Karpas-422 (cell line): ENCODE results near the gene SLC16A1. TPM values are rescaled to one million over a fixed set of nuclear protein-coding genes. Genes with fewer than 3 reads are reported as not detected.

Experiments
- DNase-seq: peaks from one replicate; pipeline ENCODE4 v3.0.0-alpha.2; 2015
- H2AFZ ChIP-seq: fragments of 200-600 bp; sonication (generic); 2 replicates; pipeline ENCODE4 v1.6.1; 2014; ENCODE audit warnings: antibody characterized with exemption, low read length, mixed read lengths
- H3K27ac ChIP-seq: fragments of 200-600 bp; sonication (generic); 2 replicates; pipeline ENCODE4 v1.5.1; 2014; ENCODE audit warnings: mild to moderate bottlenecking, low read length, moderate library complexity
- H3K27me3 ChIP-seq: fragments of 200-600 bp; sonication (generic); 2 replicates; pipeline ENCODE4 v1.6.1; 2014; ENCODE audit warnings: low read length, mixed read lengths
- H3K36me3 ChIP-seq: fragments of 200-600 bp; sonication (generic); 2 replicates; pipeline ENCODE4 v1.6.1; 2014; ENCODE audit warnings: low read length, mixed read lengths; ENCODE audit not compliant: insufficient read depth
- H3K4me1 ChIP-seq: fragments of 200-600 bp; sonication (generic); 2 replicates; pipeline ENCODE4 v1.6.1; 2014; ENCODE audit warnings: mild to moderate bottlenecking, low read length, mixed read lengths
- H3K4me2 ChIP-seq: fragments of 200-600 bp; sonication (generic); 2 replicates; pipeline ENCODE4 v1.6.1; 2014; ENCODE audit warnings: low read length, low read depth, mild to moderate bottlenecking; ENCODE audit not compliant: poor library complexity, severe bottlenecking
- H3K4me3 ChIP-seq: fragments of 200-600 bp; sonication (generic); 2 replicates; pipeline ENCODE4 v1.5.1; 2014; ENCODE audit warnings: mild to moderate bottlenecking, antibody characterized with exemption, low read length, mixed read lengths
- H3K79me2 ChIP-seq: fragments of 200-600 bp; sonication (generic); 2 replicates; pipeline ENCODE4 v1.6.1; 2014; ENCODE audit warnings: mild to moderate bottlenecking, low read length, mixed read lengths
- H3K9ac ChIP-seq: fragments of 200-600 bp; sonication (generic); 2 replicates; pipeline ENCODE4 v1.6.0; 2014; ENCODE audit warnings: low read length
- H3K9me2 ChIP-seq: fragments of 200-600 bp; sonication (generic), shearing (Covaris generic); replicated peaks from 2 replicates; pipeline ENCODE4 v1.6.0; 2014; ENCODE audit warnings: mild to moderate bottlenecking, low read length, moderate library complexity; ENCODE audit not compliant: insufficient read depth
- H3K9me3 ChIP-seq: fragments of 300-700, 200-600 bp; sonication (generic); 2 replicates; pipeline ENCODE4 v1.6.1; 2014; ENCODE audit warnings: low read length, mixed read lengths
- H4K20me1 ChIP-seq: fragments of 200-600 bp; sonication (generic); 2 replicates; pipeline ENCODE4 v1.6.1; 2014; ENCODE audit warnings: mild to moderate bottlenecking, antibody characterized with exemption, low read length, low read depth; ENCODE audit not compliant: insufficient read depth
- total RNA-seq: library from RNA; depleted of rRNA; stranded (reverse); fragments of >200 nt; shearing (Covaris generic); gene quantifications from 2 replicates; pipeline ENCODE4 v1.2.3, GENCODE V29; 2014; ENCODE audit warnings: low replicate concordance

Gene SLC16A1
- total RNA-seq, 1 experiment from 2014 or later = 186 TPM

DNA sequence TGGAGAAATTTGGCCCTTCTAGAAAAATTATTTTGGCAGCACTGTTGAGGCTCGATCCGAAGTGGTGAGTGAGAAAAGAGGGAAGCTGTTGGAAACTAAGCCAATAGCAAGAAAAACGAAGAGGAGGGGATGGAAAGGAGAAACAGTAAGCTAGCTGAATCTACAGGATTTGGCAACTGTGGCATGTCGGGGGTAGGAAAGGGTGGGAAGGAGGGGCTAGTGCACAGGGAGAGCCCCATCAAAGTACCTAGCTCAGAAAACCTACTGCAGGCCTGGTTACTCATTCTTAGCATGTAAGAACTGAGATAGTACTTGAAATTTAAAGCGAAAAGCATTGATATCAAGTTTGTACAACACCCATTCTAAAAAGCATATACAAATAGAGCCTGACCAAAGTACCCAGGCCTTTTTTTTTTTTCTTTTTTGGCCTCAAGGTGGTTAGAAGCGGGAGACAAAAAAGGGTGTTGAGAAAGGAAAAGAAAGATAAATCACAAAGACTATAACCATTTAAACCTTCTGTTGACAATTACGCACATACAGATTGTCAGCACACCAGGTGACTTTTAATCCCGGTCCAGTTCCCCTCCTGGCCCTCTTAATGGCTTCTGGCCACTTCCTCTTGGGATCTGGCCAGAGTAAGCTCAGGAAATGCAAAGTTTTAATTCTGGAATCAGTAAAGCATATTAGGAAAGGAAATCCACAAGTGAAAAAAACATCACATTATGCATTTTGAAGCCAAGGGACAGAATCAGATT lies 50.4 kb downstream of the SLC16A1 start:
- no peak overlapping the region for H3K27ac ChIP-seq
- H3K36me3 ChIP-seq = peaks cover 14% of the 10 kb centered on the region; the same call in 1 of the 2 replicates
- no peaks in the 10 kb centered on the region for H3K27me3 ChIP-seq
- no peaks in the 10 kb centered on the region for H3K4me1 ChIP-seq
- no peak overlapping the region for H3K4me3 ChIP-seq
- no peak overlapping the region for H3K4me2 ChIP-seq
- H3K9me3 ChIP-seq = no peaks in the 10 kb centered on the region
- H3K9me2 ChIP-seq = no peaks in the 10 kb centered on the region
- peaks cover 9% of the 10 kb centered on the region for H3K79me2 ChIP-seq
- no peaks in the 10 kb centered on the region for H4K20me1 ChIP-seq
- DNase-seq = no peak
- H2AFZ ChIP-seq = no peak overlapping the region
- no peak overlapping the region for H3K9ac ChIP-seq

DNA sequence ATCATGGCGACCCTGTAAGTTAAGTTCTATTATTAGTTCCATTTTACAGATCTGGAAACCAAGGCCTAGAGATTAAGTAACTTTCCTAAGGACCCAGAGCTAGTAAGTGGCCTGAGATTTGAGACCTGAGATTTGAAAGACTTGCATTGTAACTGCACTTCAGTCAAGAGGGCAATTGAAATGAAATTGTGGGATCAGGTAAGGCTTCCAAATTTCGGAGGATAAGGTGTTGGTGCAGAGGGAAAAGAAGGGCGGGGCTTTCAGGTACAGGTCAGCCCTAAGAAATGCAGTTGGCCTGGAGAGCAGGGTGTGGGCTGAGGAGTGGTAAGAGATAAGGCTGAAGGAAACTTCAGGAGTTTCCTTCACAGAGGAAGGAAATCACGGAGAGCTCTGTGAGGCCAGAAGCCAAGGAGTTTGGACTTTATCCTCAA lies 51.1 kb downstream of the SLC16A1 start:
- H3K4me3 ChIP-seq = no peak overlapping the region
- no peak overlapping the region for H3K27ac ChIP-seq
- no peaks in the 10 kb centered on the region for H3K9me2 ChIP-seq
- H3K4me2 ChIP-seq = no peak overlapping the region
- 0 out of 2 replicates have a peak, but pooled peaks cover 3% of the 10 kb centered on the region for H3K79me2 ChIP-seq
- H2AFZ ChIP-seq = no peak overlapping the region
- no peak overlapping the region for H3K9ac ChIP-seq
- H3K4me1 ChIP-seq = no peaks in the 10 kb centered on the region
- H3K27me3 ChIP-seq = no peaks in the 10 kb centered on the region
- H3K9me3 ChIP-seq = no peaks in the 10 kb centered on the region
- H3K36me3 ChIP-seq = peaks cover 13% of the 10 kb centered on the region; the same call in 1 of the 2 replicates
- no peak for DNase-seq
- H4K20me1 ChIP-seq = no peaks in the 10 kb centered on the region

DNA sequence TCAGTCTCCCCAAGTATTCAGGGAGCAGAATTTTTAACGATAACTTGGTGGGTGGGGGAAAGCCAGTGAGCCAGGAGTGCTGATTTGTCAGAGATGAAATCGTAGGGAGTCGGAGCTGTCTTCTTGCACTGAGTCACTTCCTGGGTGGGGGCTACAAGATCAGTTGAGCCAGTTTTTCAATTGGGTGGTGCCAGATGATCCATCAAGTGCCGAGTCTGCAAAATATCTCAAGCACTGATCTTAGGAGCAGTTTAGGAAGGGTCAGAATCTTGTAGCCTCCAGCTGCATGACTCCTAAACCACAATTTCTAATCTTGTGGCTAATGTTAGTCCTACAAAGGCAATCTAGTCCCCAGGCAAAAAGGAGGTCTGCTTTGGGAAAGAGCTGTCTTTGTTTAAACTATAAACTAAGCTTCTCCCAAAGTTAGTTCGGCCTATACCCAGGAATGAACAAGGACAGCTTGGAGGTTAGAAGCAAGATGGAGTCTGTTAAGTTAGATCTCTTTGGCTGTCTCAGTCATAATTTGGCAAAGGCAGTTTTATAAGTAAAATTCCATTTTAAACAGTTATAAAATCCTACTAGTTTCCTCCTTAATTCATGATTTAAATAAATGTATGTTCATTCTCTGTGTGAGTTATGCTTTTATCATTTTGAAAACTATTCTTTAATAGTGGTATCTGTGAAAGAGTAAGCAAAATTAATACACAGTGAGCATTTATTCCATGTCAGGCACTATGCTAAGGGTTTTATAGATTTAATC lies 51.7 kb downstream of the SLC16A1 start:
- Histone ChIP-seq H3K9me3 (no peaks in the 10 kb centered on the region), H3K79me2 (0 out of 2 replicates have a peak, but pooled peaks cover 3% of the 10 kb centered on the region), H3K27ac (no peak overlapping the region), H3K27me3 (no peaks in the 10 kb centered on the region), H3K4me1 (no peaks in the 10 kb centered on the region), H3K4me2 (no peak overlapping the region), H3K4me3 (no peak overlapping the region), H3K36me3 (peaks cover 10% of the 10 kb centered on the region; the same call in 1 of the 2 replicates), H3K9me2 (no peaks in the 10 kb centered on the region), H3K9ac (no peak overlapping the region), H2AFZ (no peak overlapping the region), H4K20me1 (no peaks in the 10 kb centered on the region)
- DNase-seq = no peak

DNA sequence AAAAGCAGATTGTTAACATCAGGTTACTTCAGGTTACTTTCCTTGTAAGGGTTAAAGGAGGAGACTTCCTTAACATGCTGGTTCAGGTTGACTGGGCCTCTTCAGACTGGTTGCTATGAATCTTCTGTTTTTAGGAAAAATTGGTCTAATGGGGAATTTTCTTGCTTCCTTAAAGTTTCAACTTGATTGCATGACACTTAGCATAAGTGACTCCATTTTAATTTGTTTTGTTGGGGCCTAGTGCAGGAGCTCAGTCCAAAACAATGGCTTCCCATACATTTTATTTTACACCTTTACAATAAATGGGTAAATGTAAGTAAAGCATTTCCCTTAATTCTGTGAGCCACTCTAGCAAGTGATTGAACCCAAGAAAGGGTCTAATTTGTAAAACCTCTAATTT lies 53.8 kb downstream of the SLC16A1 start:
- no peaks in the 10 kb centered on the region for H3K9me3 ChIP-seq
- no peaks in the 10 kb centered on the region for H3K4me1 ChIP-seq
- H4K20me1 ChIP-seq = no peaks in the 10 kb centered on the region
- peaks cover 6% of the 10 kb centered on the region; the same call in 1 of the 2 replicates for H3K36me3 ChIP-seq
- H3K27me3 ChIP-seq = no peaks in the 10 kb centered on the region
- DNase-seq = no peak
- no peak overlapping the region for H2AFZ ChIP-seq
- H3K9ac ChIP-seq = no peak overlapping the region
- H3K9me2 ChIP-seq = no peaks in the 10 kb centered on the region
- no peaks in the 10 kb centered on the region for H3K79me2 ChIP-seq
- no peak overlapping the region for H3K4me2 ChIP-seq
- H3K4me3 ChIP-seq = no peak overlapping the region
- H3K27ac ChIP-seq = no peak overlapping the region

DNA sequence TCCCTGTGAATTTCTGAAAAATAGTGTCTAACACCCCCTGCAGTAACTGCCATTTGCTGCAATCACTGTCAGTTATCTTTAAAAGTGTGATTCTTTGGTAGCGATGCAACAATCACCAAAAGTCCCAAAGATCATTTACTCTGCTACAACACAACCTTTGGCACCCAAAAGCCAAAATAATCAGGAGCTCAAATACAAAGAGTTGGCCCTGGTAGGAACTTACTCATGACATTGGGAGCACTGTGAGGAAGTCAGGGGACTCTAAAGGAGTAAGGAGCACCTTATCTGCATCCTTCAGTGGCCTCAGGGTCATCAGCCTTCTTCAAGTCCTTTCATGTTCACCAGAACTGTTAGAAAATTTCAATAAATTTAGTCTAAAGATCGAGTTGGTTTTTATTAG lies 54.6 kb downstream of the SLC16A1 start:
- Histone ChIP-seq H2AFZ (no peak overlapping the region), H3K36me3 (peaks cover 6% of the 10 kb centered on the region; the same call in 1 of the 2 replicates), H3K79me2 (no peaks in the 10 kb centered on the region), H3K4me1 (no peaks in the 10 kb centered on the region), H3K9me3 (no peaks in the 10 kb centered on the region), H3K4me3 (no peak overlapping the region), H3K4me2 (no peak overlapping the region), H3K27me3 (no peaks in the 10 kb centered on the region), H3K27ac (no peak overlapping the region), H3K9me2 (no peaks in the 10 kb centered on the region), H3K9ac (no peak overlapping the region), H4K20me1 (no peaks in the 10 kb centered on the region)
- DNase-seq = no peak

DNA sequence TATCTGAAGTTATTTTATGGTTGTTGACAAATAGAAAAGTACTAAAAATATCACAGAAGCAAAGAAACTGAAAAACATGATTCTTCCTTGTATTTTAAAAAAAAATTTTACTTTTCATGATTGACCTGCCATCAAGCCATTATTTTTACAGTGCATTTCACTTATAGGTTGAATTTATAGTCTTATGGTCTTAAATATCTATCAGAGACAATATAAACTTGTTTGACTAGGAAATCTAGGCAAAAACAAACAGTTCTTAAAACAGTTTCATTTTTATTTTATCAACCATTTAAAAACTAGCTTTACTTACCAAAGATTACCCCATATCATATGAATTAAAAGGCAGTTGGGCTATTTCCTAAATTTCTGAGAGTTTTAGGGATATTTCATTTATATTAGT lies 59.2 kb downstream of the SLC16A1 start:
- no peak overlapping the region for H3K4me2 ChIP-seq
- no peaks in the 10 kb centered on the region for H3K27me3 ChIP-seq
- no peak for DNase-seq
- no peaks in the 10 kb centered on the region for H4K20me1 ChIP-seq
- H3K4me1 ChIP-seq = no peaks in the 10 kb centered on the region
- H2AFZ ChIP-seq = no peak overlapping the region
- no peak overlapping the region for H3K9ac ChIP-seq
- no peaks in the 10 kb centered on the region; the same call in 1 of the 2 replicates for H3K36me3 ChIP-seq
- no peaks in the 10 kb centered on the region for H3K79me2 ChIP-seq
- H3K9me3 ChIP-seq = no peaks in the 10 kb centered on the region
- no peak overlapping the region for H3K27ac ChIP-seq
- H3K9me2 ChIP-seq = no peaks in the 10 kb centered on the region
- no peak overlapping the region for H3K4me3 ChIP-seq

GRCh38 chr1:112894561-112895011 lies 61.4 kb downstream of the SLC16A1 start:
- no peak for DNase-seq

GRCh38 chr1:112894010-112894292 lies 62.0 kb downstream of the SLC16A1 start:
- H3K27ac ChIP-seq = no peak overlapping the region
- no peaks in the 10 kb centered on the region for H3K9me2 ChIP-seq
- H3K27me3 ChIP-seq = no peaks in the 10 kb centered on the region
- no peaks in the 10 kb centered on the region for H3K9me3 ChIP-seq
- no peak overlapping the region for H3K9ac ChIP-seq
- no peaks in the 10 kb centered on the region; the same call in 1 of the 2 replicates for H3K36me3 ChIP-seq
- H3K4me1 ChIP-seq = no peaks in the 10 kb centered on the region
- H3K4me3 ChIP-seq = no peak overlapping the region
- no peaks in the 10 kb centered on the region for H3K79me2 ChIP-seq
- H4K20me1 ChIP-seq = no peaks in the 10 kb centered on the region
- no peak overlapping the region for H2AFZ ChIP-seq
- DNase-seq = no peak
- no peak overlapping the region for H3K4me2 ChIP-seq

More at GRCh38 chr1:112894561-112895011, 61.4 kb downstream of the SLC16A1 start:
- H3K9me3 ChIP-seq = no peaks in the 10 kb centered on the region
- H3K79me2 ChIP-seq = no peaks in the 10 kb centered on the region
- no peaks in the 10 kb centered on the region for H4K20me1 ChIP-seq
- no peaks in the 10 kb centered on the region for H3K27me3 ChIP-seq
- no peaks in the 10 kb centered on the region for H3K4me1 ChIP-seq
- H3K27ac ChIP-seq = no peak overlapping the region
- no peak overlapping the region for H3K4me2 ChIP-seq
- H3K9me2 ChIP-seq = no peaks in the 10 kb centered on the region
- no peak overlapping the region for H3K4me3 ChIP-seq
- H3K36me3 ChIP-seq = no peaks in the 10 kb centered on the region; the same call in 1 of the 2 replicates
- no peak overlapping the region for H3K9ac ChIP-seq
- no peak overlapping the region for H2AFZ ChIP-seq
